Neural progenitor cell (in vitro differentiated cells): ENCODE data around the gene DOCK4. TPM values are rescaled to one million over a fixed set of nuclear protein-coding genes. Genes with fewer than 3 reads are reported as not detected.
A peak's percentile ranks its signal among the peaks of the same experiment; 100 is the strongest.

ENCODE experiments used
- DNase-seq: peaks from one replicate; pipeline ENCODE4 v3.0.0-alpha.2; 2016; ENCODE audit warnings: low spot score
- H2AFZ ChIP-seq: fragments of 200-600 bp; sonication (generic); replicated peaks from 2 replicates; pipeline ENCODE4 v1.6.1; 2016; ENCODE audit warnings: antibody characterized with exemption
- H3F3A ChIP-seq: fragments of 200-600 bp; sonication (generic); 2 replicates; pipeline ENCODE4 v1.6.1; 2016; ENCODE audit warnings: antibody characterized with exemption, low read depth
- H3K27ac ChIP-seq: fragments of 200-600 bp; sonication (generic); 2 replicates; pipeline ENCODE4 v1.5.1; 2016; ENCODE audit warnings: mild to moderate bottlenecking
- H3K27me3 ChIP-seq: fragments of 200-600 bp; sonication (generic); 2 replicates; pipeline ENCODE4 v1.6.1; 2016; ENCODE audit warnings: mild to moderate bottlenecking, moderate library complexity
- H3K36me3 ChIP-seq: fragments of 200-600 bp; sonication (generic); 2 replicates; pipeline ENCODE4 v1.5.1; 2016
- H3K4me1 ChIP-seq: fragments of 200-600 bp; sonication (generic); 2 replicates; pipeline ENCODE4 v1.6.1; 2016; ENCODE audit warnings: mixed run types
- H3K4me2 ChIP-seq: fragments of 200-600 bp; sonication (generic); 2 replicates; pipeline ENCODE4 v1.6.1; 2016
- H3K4me3 ChIP-seq: fragments of 200-600 bp; sonication (generic); 2 replicates; pipeline ENCODE4 v1.5.1; 2016
- H3K79me2 ChIP-seq: fragments of 200-600 bp; sonication (generic); 2 replicates; pipeline ENCODE4 v1.6.1; 2016; ENCODE audit warnings: low read depth
- H3K9ac ChIP-seq: fragments of 200-600 bp; sonication (generic); 2 replicates; pipeline ENCODE4 v1.6.1; 2016
- H3K9me3 ChIP-seq: fragments of 200-600 bp; sonication (generic); 2 replicates; pipeline ENCODE4 v1.5.1; 2016; ENCODE audit warnings: low read depth
- H4K20me1 ChIP-seq: fragments of 200-600 bp; sonication (generic); 2 replicates; pipeline ENCODE4 v1.6.1; 2016; ENCODE audit warnings: low read depth
- H3K27ac Mint-ChIP-seq: 3 replicates; pipeline ENCODE4 v1.8.0; 2021; ENCODE audit warnings: mixed read lengths
- H3K27me3 Mint-ChIP-seq: 2 replicates; pipeline ENCODE4 v1.8.0; 2022; ENCODE audit warnings: low read depth, mild to moderate bottlenecking, inconsistent platforms, moderate library complexity, mixed read lengths; ENCODE audit not compliant: insufficient read depth
- H3K36me3 Mint-ChIP-seq: 3 replicates; pipeline ENCODE4 v1.8.0; 2021; ENCODE audit warnings: mixed read lengths
- H3K4me1 Mint-ChIP-seq: 3 replicates; pipeline ENCODE4 v1.8.0; 2021; ENCODE audit warnings: mixed read lengths
- H3K4me3 Mint-ChIP-seq: 3 replicates; pipeline ENCODE4 v1.8.0; 2021; ENCODE audit warnings: mild to moderate bottlenecking, moderate library complexity, mixed read lengths
- H3K9me3 Mint-ChIP-seq: 3 replicates; pipeline ENCODE4 v1.8.0; 2020; ENCODE audit warnings: mixed read lengths
- CTCF ChIP-seq: fragments of 200-600 bp; sonication (generic); IDR thresholded peaks from 2 replicates; pipeline ENCODE4 v1.5.1; 2017; ENCODE audit warnings: antibody characterized with exemption, mild to moderate bottlenecking
- EZH2 ChIP-seq: fragments of 200-600 bp; sonication (generic); IDR thresholded peaks from 2 replicates; pipeline ENCODE4 v1.6.1; 2017; ENCODE audit warnings: antibody characterized with exemption, mild to moderate bottlenecking, moderate library complexity
- EZH2phosphoT487 ChIP-seq: fragments of 200-600 bp; sonication (generic); IDR thresholded peaks from 2 replicates; pipeline ENCODE4 v1.6.1; 2017; ENCODE audit warnings: antibody characterized with exemption
- total RNA-seq: library from RNA; depleted of rRNA; stranded (reverse); fragments of >200 nt; gene quantifications from 2 replicates; pipeline ENCODE4 v1.2.3, GENCODE V29; 2015; ENCODE audit warnings: low replicate concordance

Gene DOCK4
- total RNA-seq, 1 donor from 2014 or later = 11.4 TPM

- H3K9ac ChIP-seq = no peak overlapping the region
- Mint-ChIP-seq H3K27ac (no peak overlapping the region), H3K9me3 (peaks cover 3% of the 10 kb centered on the region), H3K36me3 (peaks cover 8% of the 10 kb centered on the region), H3K4me3 (no peak overlapping the region), H3K4me1 (peaks cover 18% of the 10 kb centered on the region), H3K27me3 (peaks cover 2% of the 10 kb centered on the region)
- no peak overlapping the region for H2AFZ ChIP-seq
- no peak for TF ChIP-seq EZH2
- no peak for TF ChIP-seq EZH2phosphoT487
- no peak for TF ChIP-seq CTCF
- H3K36me3 ChIP-seq = no peaks in the 10 kb centered on the region
- H3K27ac ChIP-seq = no peak overlapping the region
- no peaks in the 10 kb centered on the region for H3K79me2 ChIP-seq
- no peaks in the 10 kb centered on the region for H3K9me3 ChIP-seq
- H3F3A ChIP-seq = no peaks in the 10 kb centered on the region
- DNase-seq = no peak
- no peaks in the 10 kb centered on the region for H3K27me3 ChIP-seq
- H4K20me1 ChIP-seq = no peaks in the 10 kb centered on the region
- H3K4me1 ChIP-seq = no peaks in the 10 kb centered on the region
- H3K4me3 ChIP-seq = no peak overlapping the region
- H3K4me2 ChIP-seq = no peak overlapping the region
Measured at GRCh38 chr7:112110175-112110574, 96.0 kb downstream of the DOCK4 start.

GRCh38 chr7:112108981-112109380, 97.2 kb downstream of the DOCK4 start:
- Mint-ChIP-seq H3K27me3 (peaks cover 2% of the 10 kb centered on the region), H3K27ac (no peak overlapping the region)
- no peak overlapping the region for H3K27ac ChIP-seq

GRCh38 chr7:112105584-112106530, 100.3 kb downstream of the DOCK4 start:
- Histone ChIP-seq H4K20me1 (no peaks in the 10 kb centered on the region), H3K27ac (no peak overlapping the region), H3K79me2 (no peaks in the 10 kb centered on the region), H3K4me2 (no peak overlapping the region), H3K4me1 (no peaks in the 10 kb centered on the region), H3K9me3 (no peaks in the 10 kb centered on the region), H3K27me3 (no peaks in the 10 kb centered on the region), H3K9ac (no peak overlapping the region), H2AFZ (no peak overlapping the region), H3K36me3 (no peaks in the 10 kb centered on the region), H3K4me3 (no peak overlapping the region), H3F3A (no peaks in the 10 kb centered on the region)
- TF ChIP-seq EZH2phosphoT487 (no peak), CTCF (no peak), EZH2 (no peak)
- peaks cover 2% of the 10 kb centered on the region for H3K27me3 Mint-ChIP-seq
- H3K27ac Mint-ChIP-seq = peak overlapping the region; percentile 8
- H3K36me3 Mint-ChIP-seq = peaks cover 2% of the 10 kb centered on the region
- no peak overlapping the region for H3K4me3 Mint-ChIP-seq
- peaks cover 2% of the 10 kb centered on the region for H3K9me3 Mint-ChIP-seq
- DNase-seq = no peak
- peaks cover 18% of the 10 kb centered on the region for H3K4me1 Mint-ChIP-seq

More at GRCh38 chr7:112108981-112109380, 97.2 kb downstream of the DOCK4 start:
- H3K9me3 Mint-ChIP-seq = peaks cover 3% of the 10 kb centered on the region
- Histone ChIP-seq H3K27me3 (no peaks in the 10 kb centered on the region), H3K79me2 (no peaks in the 10 kb centered on the region), H3K4me2 (no peak overlapping the region), H3K4me1 (no peaks in the 10 kb centered on the region), H3K9ac (no peak overlapping the region), H3K36me3 (no peaks in the 10 kb centered on the region), H2AFZ (no peak overlapping the region), H3K9me3 (no peaks in the 10 kb centered on the region), H4K20me1 (no peaks in the 10 kb centered on the region), H3K4me3 (no peak overlapping the region), H3F3A (no peaks in the 10 kb centered on the region)
- TF ChIP-seq EZH2 (no peak), EZH2phosphoT487 (no peak), CTCF (no peak)
- no peak overlapping the region for H3K4me3 Mint-ChIP-seq
- peaks cover 8% of the 10 kb centered on the region for H3K36me3 Mint-ChIP-seq
- no peak for DNase-seq
- H3K4me1 Mint-ChIP-seq = peaks cover 18% of the 10 kb centered on the region
